HTR-8/SVneo (cell line): Measurements from ENCODE around the gene SPINK2.

ENCODE experiments used
- DNase-seq: peaks from one replicate; pipeline ENCODE4 v3.0.0; 2011; ENCODE audit warnings: low spot score, mixed read lengths; ENCODE audit not compliant: insufficient read length
- FAIRE-seq: peaks from 2 replicates; lab custom pipeline; 2011; peaks lifted over from hg19 to GRCh38; lab: Jason Lieb, UNC

The SPINK2 gene

GRCh38 chr4:56803471-56803870 is 18.0 kb downstream of the SPINK2 start:
- DNase-seq, result no peak
- no peak for FAIRE-seq

GRCh38 chr4:56799824-56800756 is 21.4 kb downstream of the SPINK2 start:
- peak; percentile 20 for FAIRE-seq

DNA sequence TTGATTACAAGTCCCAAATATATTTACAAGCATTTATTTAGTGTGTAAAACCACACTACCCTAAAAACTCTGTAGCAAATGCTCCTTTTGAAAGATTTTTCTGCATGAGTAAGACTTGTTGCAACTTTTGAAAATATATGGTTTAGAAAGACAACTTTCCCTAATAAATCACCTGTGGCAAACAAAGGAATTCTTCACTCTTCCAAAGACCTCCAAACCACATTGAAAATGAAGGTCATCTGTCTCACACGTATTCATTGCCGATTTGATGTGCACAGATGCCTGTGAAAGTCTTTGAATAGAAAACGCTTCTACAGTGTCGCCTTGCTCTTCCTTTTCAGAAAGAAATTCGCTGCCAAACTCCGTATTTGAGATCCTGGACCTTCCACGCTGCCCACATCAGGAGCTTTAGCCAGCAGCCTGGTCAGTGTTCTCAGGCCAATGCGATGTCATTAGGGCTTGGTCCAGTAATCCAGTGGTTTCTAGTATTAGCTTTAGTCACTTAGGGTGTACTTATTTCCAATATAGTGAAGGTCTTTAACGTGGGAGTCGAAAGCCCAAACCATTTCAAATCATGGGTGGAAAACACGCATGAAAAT is 22.2 kb downstream of the SPINK2 start:
- DNase-seq (no peak), FAIRE-seq (no peak)

More at GRCh38 chr4:56799824-56800756, 21.4 kb downstream of the SPINK2 start:
- peak; percentile 75 for DNase-seq

DNA sequence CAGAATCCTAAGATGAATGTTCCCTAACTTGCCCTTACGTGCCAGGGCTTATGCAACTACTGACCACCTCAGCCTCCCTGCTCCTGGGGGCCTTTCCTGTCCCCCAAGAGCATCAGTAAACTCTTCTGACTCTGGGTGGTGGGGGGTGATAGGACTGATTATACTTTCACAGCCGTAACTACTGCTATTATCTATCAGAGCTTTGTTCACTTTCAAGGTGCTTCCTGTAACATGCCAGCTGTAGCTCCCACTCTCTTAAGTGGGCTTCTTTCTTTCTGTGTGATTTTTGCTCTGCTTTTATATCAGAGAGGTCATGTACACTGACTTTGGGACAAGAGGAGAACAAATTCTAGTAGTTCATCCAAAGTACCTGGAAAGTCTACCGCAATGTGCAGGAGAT is 25.3 kb downstream of the SPINK2 start:
- DNase-seq, result no peak
- no peak for FAIRE-seq

DNA sequence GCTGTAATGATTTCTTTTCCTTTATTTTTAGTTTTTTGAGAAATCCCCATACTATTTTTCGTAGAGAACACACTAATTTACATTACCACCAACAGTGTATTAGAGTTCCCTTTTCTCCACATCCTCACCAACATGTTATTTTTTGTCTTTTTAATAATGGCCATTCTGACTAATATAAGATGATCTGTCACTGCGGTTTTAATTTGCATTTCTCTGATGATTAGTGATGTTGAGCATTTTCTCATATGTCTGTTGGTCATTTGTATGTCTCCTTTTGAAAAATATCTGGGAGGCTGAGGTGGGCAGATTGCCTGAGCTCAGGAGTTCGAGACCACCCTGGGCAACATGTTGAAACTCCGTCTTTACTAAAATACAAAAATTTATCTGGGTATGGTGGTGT is 30.2 kb downstream of the SPINK2 start:
- DNase-seq, result no peak
- FAIRE-seq, result no peak

- no peak for DNase-seq
- FAIRE-seq, result no peak
These were observed 30.8 kb downstream of the SPINK2 start for GRCh38 chr4:56790691-56791091.

- no peak for DNase-seq
- FAIRE-seq, result no peak
These were observed 33.4 kb downstream of the SPINK2 start for GRCh38 chr4:56788081-56788480.

- DNase-seq, result no peak
- FAIRE-seq, result no peak
These were observed 34.1 kb downstream of the SPINK2 start for GRCh38 chr4:56787380-56787779.

DNA sequence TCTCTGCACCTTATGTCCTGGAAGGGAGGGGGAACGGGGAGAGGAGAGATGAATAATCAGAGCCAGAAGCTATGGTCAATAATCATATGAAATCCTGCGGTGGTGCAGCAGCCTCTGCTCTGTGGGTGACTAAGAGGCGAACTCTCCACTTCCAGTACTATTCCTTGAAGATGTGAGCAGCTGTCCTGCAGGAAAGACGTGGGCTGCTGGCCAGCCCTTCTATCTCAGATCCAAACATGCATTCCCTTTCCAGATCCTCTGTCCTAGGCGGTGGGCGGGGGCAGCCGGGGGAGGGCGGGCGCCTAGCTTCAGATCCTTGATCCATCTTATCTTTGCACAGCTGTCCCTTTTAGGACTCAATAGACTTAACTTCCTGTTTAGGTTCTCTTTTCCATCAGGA is 34.5 kb downstream of the SPINK2 start:
- peak; percentile 10 for DNase-seq
- FAIRE-seq, result no peak

GRCh38 chr4:56783986-56784385 is 37.5 kb downstream of the SPINK2 start:
- DNase-seq (no peak), FAIRE-seq (no peak)

GRCh38 chr4:56782019-56782418 is 39.5 kb downstream of the SPINK2 start:
- no peak for FAIRE-seq

GRCh38 chr4:56773346-56773745 is 48.2 kb downstream of the SPINK2 start:
- FAIRE-seq, result no peak
- DNase-seq, result no peak

More at GRCh38 chr4:56782019-56782418, 39.5 kb downstream of the SPINK2 start:
- no peak for DNase-seq

DNA sequence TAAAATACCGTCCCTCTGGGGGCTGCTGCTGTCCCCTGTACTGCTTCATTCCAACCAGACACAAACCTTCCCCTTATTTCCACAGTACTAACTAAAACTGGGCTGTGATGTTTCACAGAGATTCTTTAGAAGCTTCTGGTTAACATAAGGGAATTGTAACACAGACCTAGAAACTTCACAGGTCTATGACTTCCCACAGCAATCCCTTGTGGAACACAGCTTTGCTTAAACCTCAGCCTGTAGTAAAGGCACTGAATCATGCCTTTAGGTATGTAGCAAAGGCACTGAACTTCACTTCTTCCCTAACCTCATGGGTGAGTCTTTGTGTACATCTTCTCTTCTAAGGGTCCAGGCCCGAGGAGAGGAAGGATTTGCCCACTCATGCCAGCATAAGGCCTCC is 49.4 kb downstream of the SPINK2 start:
- DNase-seq (no peak), FAIRE-seq (no peak)

DNA sequence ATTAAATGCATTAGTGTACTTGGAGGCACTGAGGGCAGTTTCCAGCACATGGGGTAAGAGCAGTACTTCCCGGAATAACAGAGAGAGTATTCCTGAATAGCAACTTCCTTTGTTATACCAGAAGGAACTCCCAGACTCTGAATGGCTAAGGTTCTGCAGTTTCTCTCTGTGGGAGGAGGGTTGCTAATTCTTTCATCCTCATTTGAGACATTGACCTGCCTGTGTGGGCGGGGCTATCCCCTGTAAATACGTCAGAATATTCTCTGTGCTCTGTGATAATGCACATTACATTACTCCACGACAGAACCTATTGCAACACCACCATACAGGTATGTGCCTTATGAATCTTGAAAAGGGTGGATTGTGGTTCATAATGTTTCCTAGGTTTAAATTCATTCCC is 52.7 kb downstream of the SPINK2 start:
- DNase-seq, result no peak

GRCh38 chr4:56768316-56768715 is 53.2 kb downstream of the SPINK2 start:
- FAIRE-seq, result no peak
- no peak for DNase-seq

More for the DNA sequence above, 52.7 kb downstream of the SPINK2 start:
- no peak for FAIRE-seq

GRCh38 chr4:56767567-56767966 is 53.9 kb downstream of the SPINK2 start:
- FAIRE-seq, result no peak
- no peak for DNase-seq

DNA sequence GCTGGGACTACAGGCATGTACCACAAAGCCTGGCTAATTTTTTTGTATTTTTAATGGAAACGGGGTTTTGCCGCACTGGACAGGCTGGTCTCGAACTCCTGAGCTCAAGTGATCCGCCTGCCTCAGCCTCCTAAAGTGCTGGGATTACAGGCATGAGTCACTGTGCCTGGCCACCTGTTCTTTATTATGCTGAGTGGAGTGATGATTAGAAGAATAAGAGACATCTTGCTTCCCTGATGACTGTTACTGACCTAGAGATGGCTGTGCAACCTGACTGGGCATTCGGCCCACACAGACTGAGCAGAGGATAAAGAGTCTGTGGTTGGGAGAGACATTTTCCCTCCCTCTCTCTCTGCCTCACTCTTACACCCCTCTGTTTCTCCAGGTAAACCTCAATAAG is 56.7 kb downstream of the SPINK2 start:
- no peak for DNase-seq
- no peak for FAIRE-seq

- DNase-seq, result no peak
These were observed 57.3 kb downstream of the SPINK2 start for GRCh38 chr4:56764223-56764622.

DNA sequence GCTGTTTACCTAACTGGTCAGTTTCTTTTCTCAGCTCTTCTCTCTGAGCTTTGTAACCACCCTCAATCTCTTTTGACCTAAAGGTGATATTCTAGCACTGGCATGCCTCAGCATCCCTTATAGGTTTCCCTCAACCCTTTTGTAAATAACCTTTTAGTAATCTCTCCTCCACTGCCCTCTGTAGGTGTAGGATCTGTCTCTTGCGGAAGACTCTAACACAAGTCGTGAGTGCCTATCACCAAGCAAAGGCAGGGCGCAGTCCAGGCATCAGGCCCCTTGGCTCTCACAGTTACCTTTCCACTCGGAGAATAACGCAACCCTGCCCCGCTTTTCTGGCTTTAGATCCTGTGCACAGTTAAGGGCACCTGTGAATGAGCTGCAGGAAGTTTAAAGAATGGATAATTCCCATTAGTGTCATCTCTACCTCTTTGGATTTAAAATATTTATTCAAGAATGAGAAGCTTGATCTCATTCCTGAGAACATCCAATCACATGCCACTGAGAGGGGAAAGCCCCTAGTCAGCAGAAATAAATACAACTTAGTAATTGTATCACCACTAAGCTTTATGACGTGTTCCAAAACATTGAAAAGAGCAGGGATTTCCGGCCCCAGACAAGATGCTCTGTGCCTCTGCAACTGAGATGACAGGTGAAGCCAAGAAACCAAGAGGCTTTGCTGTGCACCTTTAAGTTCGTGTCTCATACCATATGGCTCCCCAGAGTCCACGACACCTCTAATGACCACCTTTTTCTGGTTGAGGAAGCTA is 58.8 kb downstream of the SPINK2 start:
- FAIRE-seq, result no peak
- DNase-seq, result no peak

More at GRCh38 chr4:56764223-56764622, 57.3 kb downstream of the SPINK2 start:
- no peak for FAIRE-seq

GRCh38 chr4:56760183-56760582 is 61.3 kb downstream of the SPINK2 start:
- DNase-seq (no peak), FAIRE-seq (no peak)
